ENCODE measurements around the gene DIP2A. TPM values are rescaled to one million over a fixed set of nuclear protein-coding genes. Genes with fewer than 3 reads are reported as not detected.

Gene DIP2A
- polyA plus RNA-seq, 1 donor from 2014 or later, result 45.0 TPM

- Histone ChIP-seq H3K9me3 (ENCODE audit: low read length) (no peaks in the 10 kb centered on the region), H3K27me3 (ENCODE audit: insufficient read depth, low read depth, low read length) (no peaks in the 10 kb centered on the region), H3K4me3 (ENCODE audit: low read length) (no peak overlapping the region), H3K27ac (ENCODE audit: low read length) (no peak overlapping the region), H2AFZ (ENCODE audit: low read depth, low read length) (no peak overlapping the region), H3K9me2 (ENCODE audit: insufficient read depth, low read length) (no peaks in the 10 kb centered on the region), H3F3A (ENCODE audit: insufficient read depth, low read length, poor library complexity, severe bottlenecking) (no peaks in the 10 kb centered on the region), H4K20me1 (ENCODE audit: insufficient read depth) (no peaks in the 10 kb centered on the region), H3K79me2 (replicated peaks; ENCODE audit: insufficient read depth, low read length) (no peaks in the 10 kb centered on the region), H3K36me3 (ENCODE audit: insufficient read depth, low read length) (no peaks in the 10 kb centered on the region), H3K9ac (ENCODE audit: low read length) (no peak overlapping the region), H3K4me2 (ENCODE audit: low read length) (no peak overlapping the region)
- no peak for TF ChIP-seq RAD21 (conservative IDR thresholded peaks at IDR 0.05)
- TF ChIP-seq MXI1 (conservative IDR thresholded peaks at IDR 0.05; ENCODE audit: poor library complexity, severe bottlenecking), result no peak
These were observed 10.6 kb downstream of the DIP2A start for GRCh38 chr21:46469275-46469674.

DNA sequence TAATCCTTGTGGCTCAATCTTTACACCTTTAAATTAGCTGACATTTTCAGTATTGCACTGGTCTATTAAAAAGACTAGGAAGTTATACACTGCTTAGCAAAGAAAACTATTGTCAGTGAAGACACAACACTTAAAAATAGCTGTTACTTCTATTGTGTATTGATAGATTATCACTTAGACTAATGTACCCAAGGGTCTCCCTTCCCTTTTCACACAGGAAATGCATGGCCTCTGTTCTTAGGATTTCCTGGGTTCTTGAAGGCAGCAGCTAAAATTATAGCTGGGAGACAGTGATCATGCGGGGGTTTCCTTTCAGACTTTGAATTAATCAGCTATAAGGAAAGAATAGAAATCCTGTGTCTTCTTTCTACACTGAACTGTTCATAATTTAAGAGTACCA, 12.8 kb downstream of the DIP2A start:
- Histone ChIP-seq H3K9me3 (ENCODE audit: low read length) (no peaks in the 10 kb centered on the region), H3K4me2 (ENCODE audit: low read length) (no peak overlapping the region), H3K27ac (ENCODE audit: low read length) (no peak overlapping the region), H3K4me3 (ENCODE audit: low read length) (no peak overlapping the region), H3K36me3 (ENCODE audit: insufficient read depth, low read length) (no peaks in the 10 kb centered on the region), H4K20me1 (ENCODE audit: insufficient read depth) (no peaks in the 10 kb centered on the region), H3F3A (ENCODE audit: insufficient read depth, low read length, poor library complexity, severe bottlenecking) (no peaks in the 10 kb centered on the region), H3K27me3 (ENCODE audit: insufficient read depth, low read depth, low read length) (no peaks in the 10 kb centered on the region), H3K9me2 (ENCODE audit: insufficient read depth, low read length) (no peaks in the 10 kb centered on the region), H3K9ac (ENCODE audit: low read length) (no peak overlapping the region), H3K79me2 (replicated peaks; ENCODE audit: insufficient read depth, low read length) (no peaks in the 10 kb centered on the region), H2AFZ (ENCODE audit: low read depth, low read length) (no peak overlapping the region)
- no peak for TF ChIP-seq TAF1 (IDR thresholded peaks at IDR 0.05; ENCODE audit: low read depth)
- no peak for TF ChIP-seq CTCF (IDR thresholded peaks at IDR 0.05; ENCODE audit: poor library complexity, severe bottlenecking)
- TF ChIP-seq EP300 (conservative IDR thresholded peaks at IDR 0.05; ENCODE audit: poor library complexity, severe bottlenecking), result no peak
- no peak for TF ChIP-seq MXI1 (conservative IDR thresholded peaks at IDR 0.05; ENCODE audit: poor library complexity, severe bottlenecking)
- no peak for TF ChIP-seq POLR2AphosphoS5 (IDR thresholded peaks at IDR 0.05)
- no peak for TF ChIP-seq SMC3 (conservative IDR thresholded peaks at IDR 0.05; ENCODE audit: poor library complexity)
- TF ChIP-seq EZH2 (IDR thresholded peaks at IDR 0.05; ENCODE audit: borderline replicate concordance, insufficient read depth, low read length, poor library complexity, severe bottlenecking), result no peak
- TF ChIP-seq RAD21 (conservative IDR thresholded peaks at IDR 0.05), result no peak
- TF ChIP-seq, protein P1, sequence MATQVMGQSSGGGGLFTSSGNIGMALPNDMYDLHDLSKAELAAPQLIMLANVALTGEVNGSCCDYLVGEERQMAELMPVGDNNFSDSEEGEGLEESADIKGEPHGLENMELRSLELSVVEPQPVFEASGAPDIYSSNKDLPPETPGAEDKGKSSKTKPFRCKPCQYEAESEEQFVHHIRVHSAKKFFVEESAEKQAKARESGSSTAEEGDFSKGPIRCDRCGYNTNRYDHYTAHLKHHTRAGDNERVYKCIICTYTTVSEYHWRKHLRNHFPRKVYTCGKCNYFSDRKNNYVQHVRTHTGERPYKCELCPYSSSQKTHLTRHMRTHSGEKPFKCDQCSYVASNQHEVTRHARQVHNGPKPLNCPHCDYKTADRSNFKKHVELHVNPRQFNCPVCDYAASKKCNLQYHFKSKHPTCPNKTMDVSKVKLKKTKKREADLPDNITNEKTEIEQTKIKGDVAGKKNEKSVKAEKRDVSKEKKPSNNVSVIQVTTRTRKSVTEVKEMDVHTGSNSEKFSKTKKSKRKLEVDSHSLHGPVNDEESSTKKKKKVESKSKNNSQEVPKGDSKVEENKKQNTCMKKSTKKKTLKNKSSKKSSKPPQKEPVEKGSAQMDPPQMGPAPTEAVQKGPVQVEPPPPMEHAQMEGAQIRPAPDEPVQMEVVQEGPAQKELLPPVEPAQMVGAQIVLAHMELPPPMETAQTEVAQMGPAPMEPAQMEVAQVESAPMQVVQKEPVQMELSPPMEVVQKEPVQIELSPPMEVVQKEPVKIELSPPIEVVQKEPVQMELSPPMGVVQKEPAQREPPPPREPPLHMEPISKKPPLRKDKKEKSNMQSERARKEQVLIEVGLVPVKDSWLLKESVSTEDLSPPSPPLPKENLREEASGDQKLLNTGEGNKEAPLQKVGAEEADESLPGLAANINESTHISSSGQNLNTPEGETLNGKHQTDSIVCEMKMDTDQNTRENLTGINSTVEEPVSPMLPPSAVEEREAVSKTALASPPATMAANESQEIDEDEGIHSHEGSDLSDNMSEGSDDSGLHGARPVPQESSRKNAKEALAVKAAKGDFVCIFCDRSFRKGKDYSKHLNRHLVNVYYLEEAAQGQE (IDR thresholded peaks at IDR 0.05; ENCODE audit: borderline replicate concordance), result no peak

DNA sequence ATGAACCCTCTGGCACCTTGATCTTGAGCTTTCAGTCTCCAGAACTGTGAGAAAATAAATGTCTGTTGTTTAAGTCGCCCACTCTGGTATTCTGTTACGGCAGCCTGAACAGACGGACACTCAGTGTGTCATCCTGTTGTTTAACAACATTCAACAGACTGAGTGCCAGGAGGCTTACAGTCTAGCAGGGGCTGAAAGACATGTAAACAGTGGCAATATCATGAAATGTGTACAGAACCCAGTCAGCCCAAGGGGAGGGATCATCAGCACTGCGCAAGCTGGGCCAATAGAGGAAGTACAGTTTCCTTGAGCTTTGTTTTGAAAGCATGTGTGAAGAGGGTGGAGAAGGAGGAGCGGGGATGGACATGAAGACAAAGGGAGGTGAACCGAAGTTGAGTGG, 13.6 kb downstream of the DIP2A start:
- H3K9ac ChIP-seq (ENCODE audit: low read length), result no peak overlapping the region
- no peak for TF ChIP-seq RAD21 (conservative IDR thresholded peaks at IDR 0.05)
- no peak for TF ChIP-seq POLR2AphosphoS5 (IDR thresholded peaks at IDR 0.05)
- TF ChIP-seq, protein P1 (IDR thresholded peaks at IDR 0.05; ENCODE audit: borderline replicate concordance), result no peak
- TF ChIP-seq EP300 (conservative IDR thresholded peaks at IDR 0.05; ENCODE audit: poor library complexity, severe bottlenecking), result no peak
- TF ChIP-seq TAF1 (IDR thresholded peaks at IDR 0.05; ENCODE audit: low read depth), result no peak
- no peak overlapping the region for H3K4me2 ChIP-seq (ENCODE audit: low read length)
- H3K9me3 ChIP-seq (ENCODE audit: low read length), result no peaks in the 10 kb centered on the region
- no peaks in the 10 kb centered on the region for H3K79me2 ChIP-seq (replicated peaks; ENCODE audit: insufficient read depth, low read length)
- H4K20me1 ChIP-seq (ENCODE audit: insufficient read depth), result no peaks in the 10 kb centered on the region
- H2AFZ ChIP-seq (ENCODE audit: low read depth, low read length), result no peak overlapping the region
- H3K9me2 ChIP-seq (ENCODE audit: insufficient read depth, low read length), result no peaks in the 10 kb centered on the region
- H3F3A ChIP-seq (ENCODE audit: insufficient read depth, low read length, poor library complexity, severe bottlenecking), result no peaks in the 10 kb centered on the region
- H3K27ac ChIP-seq (ENCODE audit: low read length), result no peak overlapping the region
- H3K4me3 ChIP-seq (ENCODE audit: low read length), result no peak overlapping the region
- no peaks in the 10 kb centered on the region for H3K36me3 ChIP-seq (ENCODE audit: insufficient read depth, low read length)
- H3K27me3 ChIP-seq (ENCODE audit: insufficient read depth, low read depth, low read length), result no peaks in the 10 kb centered on the region
